Uterus (tissue), 4 donors: ENCODE data around the gene MAOA. TPM values are rescaled to one million over a fixed set of nuclear protein-coding genes. Genes with fewer than 3 reads are reported as not detected.
A peak's percentile ranks its signal among the peaks of the same experiment; 100 is the strongest.

Source experiments
- DNase-seq, 2 donors: peaks; one replicate each; pipeline ENCODE4 v3.0.0-alpha.2; 2019 to 2020
- H3K27ac ChIP-seq, 2 donors: fragments of 200-600 bp; sonication (generic); 1 replicate in 1 of 2; 2 replicates in 1 of 2; pipeline ENCODE4 v1.5.1; 2016 to 2018
- H3K27me3 ChIP-seq, 2 donors: fragments of 200-600 bp; sonication (generic); one replicate each; pipeline ENCODE4 v1.5.1; 2018 to 2019; ENCODE audit warnings: control low read depth in 1 of 2
- H3K36me3 ChIP-seq, 2 donors: fragments of 200-600 bp; sonication (generic); one replicate each; pipeline ENCODE4 v1.5.1; 2019; ENCODE audit warnings: control low read depth in 1 of 2
- H3K4me1 ChIP-seq, 2 donors: fragments of 200-600 bp; sonication (generic); one replicate each; pipeline ENCODE4 v1.5.1; 2018 to 2019; ENCODE audit warnings: control low read depth in 1 of 2
- H3K4me3 ChIP-seq, 2 donors: fragments of 200-600 bp; sonication (generic); 1 replicate in 1 of 2; 2 replicates in 1 of 2; pipeline ENCODE4 v1.5.1; 2018 to 2019; ENCODE audit warnings: mild to moderate bottlenecking in 1 of 2
- H3K9me3 ChIP-seq, 2 donors: fragments of 200-600 bp; sonication (generic); one replicate each; pipeline ENCODE4 v1.5.1; 2019; ENCODE audit warnings: control low read depth in 1 of 2
- CTCF ChIP-seq, 4 experiments: fragments of 200-600 bp in 2 of 4; fragments of 450-650 bp in 2 of 4; sonication (generic) in 2 of 4; IDR thresholded peaks; one replicate each; pipeline ENCODE4 v1.5.1; 2016 to 2019; ENCODE audit warnings: antibody characterized with exemption in 4 of 4, mild to moderate bottlenecking in 2 of 4, moderate library complexity in 1 of 4
- POLR2A ChIP-seq, 2 donors: fragments of 450-650 bp; IDR thresholded peaks; one replicate each; pipeline ENCODE4 v1.6.1; 2016; ENCODE audit warnings: antibody characterized with exemption in 2 of 2, mild to moderate bottlenecking in 1 of 2, moderate library complexity in 1 of 2
- intact Hi-C: fragments of 100-400 bp; cut with DNase I; formaldehyde crosslinking; loops from one replicate; pipeline ENCODE4 v1.15.1; 2023; ENCODE audit warnings: low total_unique reads
- total RNA-seq, 4 donors: library from RNA; depleted of rRNA in 3 of 4; stranded (reverse); fragments of >200 nt in 3 of 4; gene quantifications; one replicate each; pipeline versions ENCODE4 v1.1.0 to v1.2.4, GENCODE V29; 2014 to 2023
- donor health status: DM: yes; HTN: yes; CAD: no.

The MAOA gene
- total RNA-seq, 4 donors from 2014 or later = 13.2 to 90.6 (median 67.1) TPM

DNA sequence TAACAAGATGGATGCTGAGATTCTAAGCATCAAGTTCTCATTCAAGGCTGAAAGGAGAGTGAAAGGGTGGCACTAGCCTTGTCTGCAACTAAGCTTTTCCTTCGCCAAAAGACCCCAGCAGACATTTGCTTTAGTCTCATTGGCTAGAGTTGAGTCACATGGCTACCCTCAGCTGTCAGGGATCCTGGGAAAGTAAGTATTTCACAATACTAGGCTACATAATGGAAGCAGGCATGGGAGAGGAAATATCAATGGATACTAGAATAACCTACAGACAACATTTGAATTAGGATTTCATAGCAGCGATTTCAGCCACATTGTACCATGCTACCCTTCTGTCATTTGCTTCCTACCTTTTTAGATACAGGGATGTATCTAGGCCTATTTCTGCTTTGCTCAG lies 29.1 kb downstream of the MAOA start:
- H3K27me3 ChIP-seq = no peaks in the 10 kb centered on the region

DNA sequence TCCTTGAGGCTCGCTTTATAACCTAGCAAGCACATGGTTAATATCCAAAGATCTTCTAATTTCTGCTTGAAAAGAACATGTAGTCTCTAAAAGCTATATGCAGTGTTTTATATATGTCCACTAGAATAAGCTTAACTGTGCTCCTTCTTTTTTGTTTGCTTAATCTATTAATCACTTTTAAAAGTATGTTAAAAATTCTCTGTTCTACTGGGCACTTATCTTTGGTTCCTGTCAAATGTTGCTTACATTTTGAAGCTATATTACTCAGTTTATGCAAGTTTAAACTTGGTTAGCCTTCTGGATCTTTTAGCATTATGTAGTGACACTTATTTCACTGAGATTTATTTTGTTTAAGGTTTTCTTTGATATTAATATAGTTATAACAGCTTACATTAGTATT lies 32.5 kb downstream of the MAOA start:
- H3K27ac ChIP-seq = no peak overlapping the region
- H3K9me3 ChIP-seq = no peaks in the 10 kb centered on the region
- DNase-seq = no peak
- no peaks in the 10 kb centered on the region for H3K4me1 ChIP-seq
- H3K27me3 ChIP-seq = no peaks in the 10 kb centered on the region
- TF ChIP-seq CTCF (IDR thresholded peaks at IDR 0.05) (no peak), POLR2A (IDR thresholded peaks at IDR 0.05) (no peak)
- no peaks in the 10 kb centered on the region for H3K36me3 ChIP-seq
- H3K4me3 ChIP-seq = no peak overlapping the region
- intact Hi-C loops = no loop called here

More for the DNA sequence above, 29.1 kb downstream of the MAOA start:
- Histone ChIP-seq H3K36me3 (no peaks in the 10 kb centered on the region), H3K9me3 (no peaks in the 10 kb centered on the region), H3K27ac (no peak overlapping the region), H3K4me3 (no peak overlapping the region), H3K4me1 (no peaks in the 10 kb centered on the region)
- TF ChIP-seq POLR2A (IDR thresholded peaks at IDR 0.05) (no peak), CTCF (IDR thresholded peaks at IDR 0.05) (no peak)
- intact Hi-C loops = no loop called here
- no peak for DNase-seq

GRCh38 chrX:43693602-43694406 lies 37.7 kb downstream of the MAOA start:
- intact Hi-C loops = no loop called here
- no peak for DNase-seq
- Histone ChIP-seq H3K36me3 (no peaks in the 10 kb centered on the region), H3K27me3 (no peaks in the 10 kb centered on the region), H3K4me3 (no peak overlapping the region), H3K27ac (peak overlapping the region in 1 of 2 donors; percentile 3), H3K9me3 (no peaks in the 10 kb centered on the region), H3K4me1 (no peaks in the 10 kb centered on the region)
- no peak for TF ChIP-seq CTCF (IDR thresholded peaks at IDR 0.05)
- TF ChIP-seq POLR2A (IDR thresholded peaks at IDR 0.05) = no peak

DNA sequence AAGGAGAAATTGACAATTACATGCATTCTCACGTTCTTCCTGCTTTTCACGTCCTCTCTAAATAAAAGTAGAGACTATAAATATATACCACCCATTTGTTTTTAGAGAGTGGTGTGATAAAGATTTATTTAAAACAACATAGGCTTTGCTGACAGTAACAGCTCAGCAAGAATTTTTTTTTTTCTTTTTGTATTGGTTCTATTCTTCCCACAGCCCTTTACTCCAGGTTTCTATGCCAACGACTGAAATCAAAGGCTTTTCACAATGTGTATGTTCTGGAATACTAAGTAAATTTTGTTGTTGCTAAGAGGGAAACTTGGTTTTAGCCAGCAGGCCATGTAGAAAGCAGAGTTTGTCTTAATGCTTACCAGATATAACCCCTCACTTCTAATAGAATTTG lies 43.4 kb downstream of the MAOA start:
- DNase-seq = no peak
- Histone ChIP-seq H3K4me1 (no peaks in the 10 kb centered on the region), H3K9me3 (no peaks in the 10 kb centered on the region), H3K27me3 (no peaks in the 10 kb centered on the region), H3K36me3 (no peaks in the 10 kb centered on the region), H3K27ac (no peak overlapping the region), H3K4me3 (no peak overlapping the region)
- TF ChIP-seq POLR2A (IDR thresholded peaks at IDR 0.05) (no peak), CTCF (IDR thresholded peaks at IDR 0.05) (no peak)
- intact Hi-C loops = no loop called here

DNA sequence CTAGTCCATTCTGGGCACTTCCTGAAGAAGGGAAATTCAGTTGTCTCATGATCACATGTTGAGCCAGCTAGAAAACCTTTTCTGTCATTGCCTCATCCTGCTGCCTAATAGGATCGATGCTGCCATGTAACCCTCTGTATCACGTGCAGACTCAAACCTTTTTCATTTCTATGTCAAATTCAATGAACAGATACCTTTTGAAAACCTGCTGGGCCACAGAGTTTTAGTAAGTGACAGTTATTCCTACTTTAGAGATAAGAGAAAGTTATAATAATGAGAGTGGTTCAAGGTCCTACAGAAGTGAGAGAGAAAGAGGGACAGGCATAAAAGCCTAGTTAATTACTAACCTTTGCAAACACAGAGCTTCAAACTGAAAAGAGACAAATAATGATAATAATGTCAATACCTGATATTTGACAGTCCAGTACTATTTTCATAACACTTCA lies 46.0 kb downstream of the MAOA start:
- H3K36me3 ChIP-seq = no peaks in the 10 kb centered on the region
- peak overlapping the region; percentile 42 to 47 for H3K27ac ChIP-seq
- H3K4me1 ChIP-seq = no peaks in the 10 kb centered on the region
- no peaks in the 10 kb centered on the region for H3K27me3 ChIP-seq
- no peak for DNase-seq
- H3K9me3 ChIP-seq = no peaks in the 10 kb centered on the region
- H3K4me3 ChIP-seq = no peak overlapping the region
- TF ChIP-seq CTCF (IDR thresholded peaks at IDR 0.05) (no peak), POLR2A (IDR thresholded peaks at IDR 0.05) (no peak)
- intact Hi-C loops = no loop called here
